ENCODE results near the gene SCGB1A1.

DNA sequence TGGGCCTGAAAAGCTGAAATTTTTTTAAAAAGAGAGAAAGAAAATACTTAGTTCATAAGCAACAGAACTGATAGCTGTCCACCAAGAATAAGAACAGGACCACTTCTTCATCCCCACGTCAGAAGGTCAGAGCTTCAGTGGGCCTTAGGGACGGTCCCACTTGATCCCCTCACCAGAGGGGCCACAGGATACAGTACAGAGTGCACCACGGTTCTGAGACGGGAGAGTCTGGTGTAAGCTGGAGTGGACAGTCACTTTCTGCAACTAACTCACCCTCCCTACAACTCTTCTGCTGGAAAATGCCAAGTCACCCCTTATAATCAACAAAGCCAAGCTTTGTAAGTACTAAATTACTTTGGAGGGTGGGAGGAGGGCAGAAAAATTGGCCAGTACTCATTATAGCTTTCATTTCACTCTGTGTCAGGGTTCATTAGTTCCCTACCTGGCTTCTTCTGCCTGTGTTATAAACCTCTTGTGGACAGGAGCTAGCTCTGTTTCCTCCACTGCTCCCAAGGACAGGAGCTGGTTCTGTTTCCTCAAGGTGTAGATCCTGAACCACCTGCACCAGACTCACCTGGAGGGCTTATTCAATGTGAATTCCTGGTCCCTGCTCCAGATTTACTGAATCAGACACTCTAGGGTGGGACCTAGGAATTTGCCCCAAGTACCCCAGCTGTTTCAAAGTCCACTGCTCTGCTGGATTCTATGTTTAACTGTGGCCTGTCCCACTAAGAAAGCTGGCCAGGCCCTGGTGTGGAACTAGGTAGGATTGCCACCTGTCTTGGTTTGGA lies 39.6 kb downstream of the SCGB1A1 start:
- TF ChIP-seq, protein P1, sequence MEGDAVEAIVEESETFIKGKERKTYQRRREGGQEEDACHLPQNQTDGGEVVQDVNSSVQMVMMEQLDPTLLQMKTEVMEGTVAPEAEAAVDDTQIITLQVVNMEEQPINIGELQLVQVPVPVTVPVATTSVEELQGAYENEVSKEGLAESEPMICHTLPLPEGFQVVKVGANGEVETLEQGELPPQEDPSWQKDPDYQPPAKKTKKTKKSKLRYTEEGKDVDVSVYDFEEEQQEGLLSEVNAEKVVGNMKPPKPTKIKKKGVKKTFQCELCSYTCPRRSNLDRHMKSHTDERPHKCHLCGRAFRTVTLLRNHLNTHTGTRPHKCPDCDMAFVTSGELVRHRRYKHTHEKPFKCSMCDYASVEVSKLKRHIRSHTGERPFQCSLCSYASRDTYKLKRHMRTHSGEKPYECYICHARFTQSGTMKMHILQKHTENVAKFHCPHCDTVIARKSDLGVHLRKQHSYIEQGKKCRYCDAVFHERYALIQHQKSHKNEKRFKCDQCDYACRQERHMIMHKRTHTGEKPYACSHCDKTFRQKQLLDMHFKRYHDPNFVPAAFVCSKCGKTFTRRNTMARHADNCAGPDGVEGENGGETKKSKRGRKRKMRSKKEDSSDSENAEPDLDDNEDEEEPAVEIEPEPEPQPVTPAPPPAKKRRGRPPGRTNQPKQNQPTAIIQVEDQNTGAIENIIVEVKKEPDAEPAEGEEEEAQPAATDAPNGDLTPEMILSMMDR (IDR thresholded peaks at IDR 0.05) = no peak
- TF ChIP-seq ZFX (IDR thresholded peaks at IDR 0.05; ENCODE audit: borderline replicate concordance) = no peak
